Astrocyte (in vitro differentiated cells and primary cell): Measurements from ENCODE around the gene ACP4.

Experiments used
- EZH2 ChIP-seq: IDR thresholded peaks from 2 replicates; pipeline ENCODE4 v1.6.1; 2012; ENCODE audit warnings: mild to moderate bottlenecking, low read length, inconsistent platforms; ENCODE audit not compliant: insufficient read depth
- TF ChIP-seq, protein P1 (sequence below): IDR thresholded peaks from 2 replicates; pipeline ENCODE4 v1.5.1; 2011; ENCODE audit warnings: low read depth, mild to moderate bottlenecking, inconsistent platforms, low read length, moderate library complexity; ENCODE audit not compliant: insufficient read depth

DNA sequence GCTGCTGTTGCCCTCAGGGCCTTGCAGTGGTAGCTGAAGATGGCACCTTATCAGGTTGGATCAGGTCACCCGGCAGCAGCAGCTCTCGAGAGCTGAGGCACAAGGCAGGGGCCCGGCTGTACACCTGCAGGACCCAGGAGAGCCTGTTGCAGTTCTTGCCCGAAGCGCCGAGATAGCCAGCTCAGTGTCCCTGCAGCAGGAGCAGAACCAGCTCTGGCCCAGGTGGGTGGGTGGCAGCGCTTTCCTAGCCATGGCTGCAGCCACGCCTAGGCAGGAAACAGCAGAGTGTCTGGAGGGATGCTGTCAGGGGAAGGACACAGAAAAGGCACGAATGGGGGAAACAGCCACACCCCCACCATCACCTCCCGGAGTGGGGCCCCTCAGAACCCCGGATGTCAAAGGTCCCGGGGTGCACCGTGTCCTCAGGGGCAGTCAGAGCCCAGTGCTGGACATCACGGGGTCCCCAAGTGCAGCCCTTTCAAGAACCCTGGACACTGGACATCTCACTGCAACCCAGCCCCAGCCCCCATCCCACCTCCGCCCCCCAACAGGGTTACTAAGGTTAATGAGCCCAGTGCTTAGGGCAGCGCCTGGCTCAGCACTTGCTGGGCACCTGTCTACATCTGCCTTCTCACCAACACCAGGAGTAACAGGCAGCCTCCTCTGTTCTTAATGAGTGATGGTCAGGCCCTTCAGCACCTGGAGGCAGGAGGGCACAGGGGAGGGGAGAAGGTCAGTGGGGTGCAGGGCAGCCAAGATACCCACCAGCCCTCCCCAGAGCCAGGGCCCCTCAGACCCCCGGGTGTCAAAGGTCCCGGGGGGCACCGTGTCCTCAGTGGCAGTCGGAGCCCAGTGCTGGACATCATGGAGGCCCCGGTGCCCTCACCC lies 8.7 kb downstream of the ACP4 start:
- TF ChIP-seq, protein P1, sequence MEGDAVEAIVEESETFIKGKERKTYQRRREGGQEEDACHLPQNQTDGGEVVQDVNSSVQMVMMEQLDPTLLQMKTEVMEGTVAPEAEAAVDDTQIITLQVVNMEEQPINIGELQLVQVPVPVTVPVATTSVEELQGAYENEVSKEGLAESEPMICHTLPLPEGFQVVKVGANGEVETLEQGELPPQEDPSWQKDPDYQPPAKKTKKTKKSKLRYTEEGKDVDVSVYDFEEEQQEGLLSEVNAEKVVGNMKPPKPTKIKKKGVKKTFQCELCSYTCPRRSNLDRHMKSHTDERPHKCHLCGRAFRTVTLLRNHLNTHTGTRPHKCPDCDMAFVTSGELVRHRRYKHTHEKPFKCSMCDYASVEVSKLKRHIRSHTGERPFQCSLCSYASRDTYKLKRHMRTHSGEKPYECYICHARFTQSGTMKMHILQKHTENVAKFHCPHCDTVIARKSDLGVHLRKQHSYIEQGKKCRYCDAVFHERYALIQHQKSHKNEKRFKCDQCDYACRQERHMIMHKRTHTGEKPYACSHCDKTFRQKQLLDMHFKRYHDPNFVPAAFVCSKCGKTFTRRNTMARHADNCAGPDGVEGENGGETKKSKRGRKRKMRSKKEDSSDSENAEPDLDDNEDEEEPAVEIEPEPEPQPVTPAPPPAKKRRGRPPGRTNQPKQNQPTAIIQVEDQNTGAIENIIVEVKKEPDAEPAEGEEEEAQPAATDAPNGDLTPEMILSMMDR, result no peak
- TF ChIP-seq EZH2, result no peak
